GM12872 (cell line): Measurements from ENCODE around the gene DNMT1.

Source experiments
- TF ChIP-seq, protein P1 (sequence below): IDR thresholded peaks from 3 replicates; pipeline ENCODE4 v1.5.1; 2011; ENCODE audit warnings: low read depth, mild to moderate bottlenecking, low read length, moderate library complexity; ENCODE audit not compliant: insufficient read depth

DNMT1 gene

DNA sequence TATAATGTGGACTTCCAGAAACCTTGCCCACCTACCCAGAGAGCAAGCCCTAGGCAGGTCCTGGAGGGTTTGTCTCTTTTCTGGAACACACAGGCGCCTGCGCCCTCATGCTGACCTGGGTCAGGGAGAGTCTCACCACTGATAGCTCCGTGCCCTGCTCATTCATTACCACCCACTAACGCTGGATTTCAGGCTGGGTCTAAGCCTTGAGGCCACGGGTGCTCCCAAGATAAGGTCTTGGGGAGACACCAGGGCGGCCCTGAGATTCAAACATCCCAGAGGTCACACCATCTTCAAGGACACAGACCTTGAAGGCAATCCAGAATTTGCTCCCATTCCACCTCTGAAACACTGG is 31.2 kb upstream of the DNMT1 start:
- TF ChIP-seq, protein P1, sequence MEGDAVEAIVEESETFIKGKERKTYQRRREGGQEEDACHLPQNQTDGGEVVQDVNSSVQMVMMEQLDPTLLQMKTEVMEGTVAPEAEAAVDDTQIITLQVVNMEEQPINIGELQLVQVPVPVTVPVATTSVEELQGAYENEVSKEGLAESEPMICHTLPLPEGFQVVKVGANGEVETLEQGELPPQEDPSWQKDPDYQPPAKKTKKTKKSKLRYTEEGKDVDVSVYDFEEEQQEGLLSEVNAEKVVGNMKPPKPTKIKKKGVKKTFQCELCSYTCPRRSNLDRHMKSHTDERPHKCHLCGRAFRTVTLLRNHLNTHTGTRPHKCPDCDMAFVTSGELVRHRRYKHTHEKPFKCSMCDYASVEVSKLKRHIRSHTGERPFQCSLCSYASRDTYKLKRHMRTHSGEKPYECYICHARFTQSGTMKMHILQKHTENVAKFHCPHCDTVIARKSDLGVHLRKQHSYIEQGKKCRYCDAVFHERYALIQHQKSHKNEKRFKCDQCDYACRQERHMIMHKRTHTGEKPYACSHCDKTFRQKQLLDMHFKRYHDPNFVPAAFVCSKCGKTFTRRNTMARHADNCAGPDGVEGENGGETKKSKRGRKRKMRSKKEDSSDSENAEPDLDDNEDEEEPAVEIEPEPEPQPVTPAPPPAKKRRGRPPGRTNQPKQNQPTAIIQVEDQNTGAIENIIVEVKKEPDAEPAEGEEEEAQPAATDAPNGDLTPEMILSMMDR: no peak

DNA sequence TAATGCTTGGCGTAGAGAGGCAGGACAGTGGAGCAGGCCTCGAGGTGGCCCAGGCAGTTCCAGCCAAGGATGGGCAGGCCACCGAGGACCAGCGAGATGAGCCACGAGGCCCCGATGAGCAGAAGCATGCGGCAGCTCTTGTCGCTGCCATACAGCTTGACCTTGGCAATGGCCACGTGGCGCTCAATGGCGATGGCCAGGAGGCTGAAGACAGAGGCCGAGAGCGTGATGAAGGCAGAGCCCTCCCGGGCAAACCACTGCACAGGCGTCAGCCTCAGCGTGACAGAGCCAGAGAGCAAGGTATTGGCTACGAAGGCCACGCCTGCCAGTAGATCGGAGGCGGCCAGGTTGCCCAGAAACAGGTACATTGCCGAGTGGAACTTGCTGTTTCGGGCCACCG is 29.6 kb upstream of the DNMT1 start:
- TF ChIP-seq, protein P1: no peak

- TF ChIP-seq, protein P1: no peak
Observed at GRCh38 chr19:10223488-10224213, 28.9 kb upstream of the DNMT1 start.

- TF ChIP-seq, protein P1: no peak
Observed at GRCh38 chr19:10222201-10222890, 27.6 kb upstream of the DNMT1 start.

DNA sequence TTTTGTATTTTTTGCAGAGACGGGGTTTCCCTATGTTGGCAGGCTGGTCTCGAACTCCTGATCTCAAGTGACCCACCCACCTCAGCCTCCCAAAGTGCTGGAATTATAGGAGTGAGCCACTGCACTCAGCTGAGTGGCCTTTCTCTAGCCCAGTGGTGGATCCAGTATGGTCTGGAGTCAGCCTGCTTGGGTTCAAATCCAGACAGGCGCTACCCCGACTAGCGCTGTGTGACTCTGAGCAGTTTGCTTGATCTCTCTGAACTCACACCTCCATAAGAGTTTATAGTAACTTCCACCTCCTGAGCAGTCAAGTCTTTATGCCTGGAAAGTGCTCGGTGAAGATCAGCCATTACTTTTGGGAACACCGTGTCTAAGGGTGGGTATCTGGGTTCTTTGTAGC is 25.9 kb upstream of the DNMT1 start:
- TF ChIP-seq, protein P1: no peak

DNA sequence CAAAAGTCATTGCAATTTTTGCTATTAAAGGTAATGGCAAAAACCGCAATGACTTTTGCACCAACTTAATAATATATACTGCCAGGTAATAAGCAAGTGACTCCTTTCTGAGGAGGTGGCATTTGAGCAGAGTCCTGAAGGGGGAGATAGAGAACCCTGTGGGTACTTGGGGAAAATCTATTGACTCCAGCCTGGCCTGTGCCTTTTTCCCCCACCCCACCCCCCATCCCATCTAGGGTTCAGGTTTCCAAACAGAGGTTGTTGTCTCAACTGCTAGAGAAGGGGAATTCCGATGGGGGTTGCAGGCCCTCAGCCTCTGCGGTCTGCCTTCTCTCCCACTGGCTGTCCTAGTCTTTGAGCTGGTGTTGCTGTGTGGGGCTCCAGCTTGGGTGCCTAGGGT is 24.9 kb upstream of the DNMT1 start:
- TF ChIP-seq, protein P1: peak; percentile 75

DNA sequence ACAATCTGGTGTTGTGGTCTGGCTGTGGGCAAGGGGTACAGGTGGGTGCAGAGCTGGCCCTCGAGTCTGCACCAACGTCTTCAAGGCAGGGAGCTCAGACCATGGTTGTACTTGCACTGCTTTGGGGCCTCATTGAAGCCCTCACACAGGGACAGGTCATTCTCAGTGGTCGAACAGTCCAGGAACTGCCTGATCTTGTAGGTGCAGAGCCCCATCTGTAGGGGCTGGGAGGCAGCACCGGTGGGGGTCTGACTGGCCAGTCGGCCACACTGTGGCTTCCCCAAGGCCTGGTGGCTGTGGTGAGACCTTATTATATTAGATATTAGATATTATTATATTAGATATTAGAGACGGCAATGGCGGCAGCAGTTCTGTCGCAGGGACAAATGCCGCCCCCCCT is 22.3 kb upstream of the DNMT1 start:
- TF ChIP-seq, protein P1: no peak
